ENCODE measurements around the gene DOCK1.

Gene DOCK1

GRCh38 chr10:126949161-126949503 is 43.9 kb downstream of the DOCK1 start:
- no peak for DNase-seq

- DNase-seq, result no peak
These were observed 45.3 kb downstream of the DOCK1 start for GRCh38 chr10:126950401-126951105.

- DNase-seq, result no peak
These were observed 48.7 kb downstream of the DOCK1 start for GRCh38 chr10:126953886-126954285.

GRCh38 chr10:126955396-126955795 is 50.2 kb downstream of the DOCK1 start:
- peak in 2 of 58 donors; percentile 52 to 56 for DNase-seq

- DNase-seq, result peak in 38 of 58 donors; percentile 7 to 74 (median 43)
These were observed 50.9 kb downstream of the DOCK1 start for GRCh38 chr10:126955934-126956711.

GRCh38 chr10:126956712-126957108 is 51.5 kb downstream of the DOCK1 start:
- DNase-seq, result no peak

- DNase-seq, result no peak
These were observed 51.9 kb downstream of the DOCK1 start for GRCh38 chr10:126957111-126957510.

- DNase-seq, result no peak
These were observed 54.2 kb downstream of the DOCK1 start for GRCh38 chr10:126959431-126959830.

- DNase-seq, result no peak
These were observed 54.9 kb downstream of the DOCK1 start for GRCh38 chr10:126959906-126960685.

GRCh38 chr10:126963354-126963753 is 58.1 kb downstream of the DOCK1 start:
- DNase-seq, result no peak

- no peak for DNase-seq
These were observed 59.0 kb downstream of the DOCK1 start for GRCh38 chr10:126964190-126964589.

GRCh38 chr10:126966938-126967337 is 61.7 kb downstream of the DOCK1 start:
- no peak for DNase-seq

- DNase-seq, result peak in 4 of 58 donors; percentile 5 to 27 (median 22)
These were observed 64.1 kb downstream of the DOCK1 start for GRCh38 chr10:126969310-126969709.

GRCh38 chr10:126972635-126973414 is 67.6 kb downstream of the DOCK1 start:
- DNase-seq, result no peak

- peak in 8 of 58 donors; percentile 18 to 50 (median 34) for DNase-seq
These were observed 70.0 kb downstream of the DOCK1 start for GRCh38 chr10:126975221-126975620.

GRCh38 chr10:126977216-126977615 is 72.0 kb downstream of the DOCK1 start:
- DNase-seq, result no peak

GRCh38 chr10:126979311-126979710 is 74.1 kb downstream of the DOCK1 start:
- no peak for DNase-seq

- DNase-seq, result no peak
These were observed 88.0 kb downstream of the DOCK1 start for GRCh38 chr10:126993208-126993607.

- no peak for DNase-seq
These were observed 92.8 kb downstream of the DOCK1 start for GRCh38 chr10:126997801-126998590.

GRCh38 chr10:127000598-127000997 is 95.4 kb downstream of the DOCK1 start:
- DNase-seq, result no peak
